Tongue (tissue), 2 donors: ENCODE measurements around the gene MTERF4. TPM values are rescaled to one million over a fixed set of nuclear protein-coding genes. Genes with fewer than 3 reads are reported as not detected.

Source experiments
- DNase-seq: peaks from one replicate; pipeline ENCODE4 v3.0.0-alpha.2; 2015
- total RNA-seq: library from RNA; depleted of rRNA; stranded (reverse); fragments of >200 nt; gene quantifications from one replicate; pipeline ENCODE4 v1.2.3, GENCODE V29; 2014

Gene MTERF4
- total RNA-seq = 70.9 TPM

- DNase-seq = peak; percentile 94
These were observed at the start of gene MTERF4 for GRCh38 chr2:241102239-241102803. Gene MTERF4, minus strand, starts transcription at chr2:241102287. Its CDS starts 14 bp downstream, at chr2:241102273.

GRCh38 chr2:241150660-241151530, 48.8 kb upstream of the MTERF4 start:
- peak; percentile 52 for DNase-seq

GRCh38 chr2:241149925-241150659, 48.0 kb upstream of the MTERF4 start, which contains the start of gene PPP1R7:
Gene PPP1R7, plus strand, starts transcription at chr2:241150467. Its CDS starts 29 bp downstream, at chr2:241150496.
- peak; percentile 98 for DNase-seq

GRCh38 chr2:241149675-241149924, 47.5 kb upstream of the MTERF4 start:
- DNase-seq = no peak

- peak; percentile 97 for DNase-seq
These were observed 47.0 kb upstream of the MTERF4 start, which contains the start of gene PASK for GRCh38 chr2:241148891-241149674. Gene PASK, minus strand, starts transcription at chr2:241149472. Its CDS starts 6,440 bp downstream, at chr2:241143032.

- no peak for DNase-seq
These were observed 46.2 kb upstream of the MTERF4 start for GRCh38 chr2:241148239-241148638.

- no peak for DNase-seq
These were observed 45.2 kb upstream of the MTERF4 start for GRCh38 chr2:241147336-241147735.

GRCh38 chr2:241146286-241146685, 44.2 kb upstream of the MTERF4 start:
- DNase-seq = no peak

GRCh38 chr2:241142593-241142992, 40.5 kb upstream of the MTERF4 start:
- no peak for DNase-seq

GRCh38 chr2:241142063-241142462, 40.0 kb upstream of the MTERF4 start:
- DNase-seq = no peak

GRCh38 chr2:241141214-241141770, 39.2 kb upstream of the MTERF4 start:
- no peak for DNase-seq

- DNase-seq = no peak
These were observed 38.4 kb upstream of the MTERF4 start for GRCh38 chr2:241140445-241140840.

- DNase-seq = no peak
These were observed 37.7 kb upstream of the MTERF4 start for GRCh38 chr2:241139531-241140444.

GRCh38 chr2:241138471-241138870, 36.4 kb upstream of the MTERF4 start:
- DNase-seq = no peak

- no peak for DNase-seq
These were observed 35.4 kb upstream of the MTERF4 start for GRCh38 chr2:241137276-241138190.

- DNase-seq = no peak
These were observed 34.7 kb upstream of the MTERF4 start for GRCh38 chr2:241136661-241137260.

- DNase-seq = no peak
These were observed 34.1 kb upstream of the MTERF4 start for GRCh38 chr2:241136191-241136590.

- no peak for DNase-seq
These were observed 33.6 kb upstream of the MTERF4 start for GRCh38 chr2:241135737-241136136.

GRCh38 chr2:241134711-241135110, 32.6 kb upstream of the MTERF4 start:
- DNase-seq = no peak
